Mucosa of descending colon (tissue), 3 donors: ENCODE data around the gene CEND1. TPM values are rescaled to one million over a fixed set of nuclear protein-coding genes. Genes with fewer than 3 reads are reported as not detected.

ENCODE experiments used
- ATAC-seq: fragments of 200-7000 bp; cut with Tn5 transposase; one replicate; pipeline ENCODE4 v1.9.1; 2020; ENCODE audit warnings: mild to moderate bottlenecking, moderate library complexity
- DNase-seq, 3 donors: peaks; one replicate each; pipeline ENCODE4 v3.0.0-alpha.2; 2020
- H3K36me3 ChIP-seq: fragments of 200-600 bp; one replicate; pipeline ENCODE4 v1.8.0; 2021; ENCODE audit warnings: low read depth, mild to moderate bottlenecking
- H3K4me1 ChIP-seq: fragments of 200-600 bp; one replicate; pipeline ENCODE4 v1.8.0; 2021; ENCODE audit warnings: low read depth, mild to moderate bottlenecking
- H3K4me3 ChIP-seq: fragments of 200-600 bp; one replicate; pipeline ENCODE4 v1.8.0; 2021; ENCODE audit warnings: mild to moderate bottlenecking
- H3K9me3 ChIP-seq: fragments of 200-600 bp; one replicate; pipeline ENCODE4 v1.8.0; 2021; ENCODE audit warnings: mild to moderate bottlenecking
- CTCF ChIP-seq: fragments of 200-600 bp; IDR thresholded peaks from one replicate; pipeline ENCODE4 v1.8.0; 2022; ENCODE audit warnings: antibody characterized with exemption, mild to moderate bottlenecking
- intact Hi-C, 2 donors: fragments of 100-400 bp; cut with DNase I in 1 of 2; cut with micrococcal nuclease in 1 of 2; formaldehyde crosslinking; loops; one replicate each; pipeline versions ENCODE4 v1.11.0 to v1.11.1; 2022; cut with DNase I, micrococcal nuclease
- total RNA-seq, 3 donors: library from RNA; stranded (reverse); fragmentation: NEBNext Ultra II Directional in 2 of 3; extraction: Animal tissue kit (Norgen Biotek cat#: 25700) in 2 of 3; gene quantifications; one replicate each; pipeline versions ENCODE4 v1.2.1 to v1.2.4, GENCODE V29; 2021 to 2023
- donor health status: DM: no; HTN: no; CAD: no; lungs with moderate emphysema.
- donor health status: DM: no; HTN: no; CAD: no.
- donor health status: DM: no; HTN: yes; CAD: no.

The CEND1 gene
- total RNA-seq, 3 donors from 2014 or later, result 0.34 to 2.2 TPM; not detected in 1

GRCh38 chr11:836700-837099 is 46.8 kb upstream of the CEND1 start:
- H3K36me3 ChIP-seq, result no peaks in the 10 kb centered on the region
- DNase-seq (no peak), ATAC-seq (no peak)
- no peak overlapping the region for H3K4me3 ChIP-seq
- TF ChIP-seq CTCF, result no peak
- intact Hi-C loops, result no loop called here
- no peaks in the 10 kb centered on the region for H3K9me3 ChIP-seq
- peaks cover 44% of the 10 kb centered on the region for H3K4me1 ChIP-seq

GRCh38 chr11:836274-836673 is 46.4 kb upstream of the CEND1 start:
- peak in 1 of 3 donors; percentile 16 for DNase-seq
- peaks cover 42% of the 10 kb centered on the region for H3K4me1 ChIP-seq
- no peak for TF ChIP-seq CTCF
- no peaks in the 10 kb centered on the region for H3K36me3 ChIP-seq
- H3K9me3 ChIP-seq, result no peaks in the 10 kb centered on the region
- no peak overlapping the region for H3K4me3 ChIP-seq
- intact Hi-C loops, result no loop called here
- no peak for ATAC-seq

- TF ChIP-seq CTCF, result no peak
- peak; percentile 64 for ATAC-seq
- no peaks in the 10 kb centered on the region for H3K36me3 ChIP-seq
Measured at GRCh38 chr11:834371-835316, 44.8 kb upstream of the CEND1 start.

GRCh38 chr11:833849-834311 is 44.0 kb upstream of the CEND1 start:
- peak in 2 of 3 donors; percentile 54 to 62 for DNase-seq

More at GRCh38 chr11:834371-835316, 44.8 kb upstream of the CEND1 start:
- intact Hi-C loops, result no loop called here
- Histone ChIP-seq H3K4me3 (no peak overlapping the region), H3K4me1 (peaks cover 47% of the 10 kb centered on the region), H3K9me3 (no peaks in the 10 kb centered on the region)
- DNase-seq, result peak; percentile 85 to 88 (median 86)

More at GRCh38 chr11:833849-834311, 44.0 kb upstream of the CEND1 start:
- ATAC-seq, result peak; percentile 4
- Histone ChIP-seq H3K9me3 (no peaks in the 10 kb centered on the region), H3K36me3 (no peaks in the 10 kb centered on the region), H3K4me3 (peak overlapping the region; percentile 46), H3K4me1 (peaks cover 55% of the 10 kb centered on the region)
- no peak for TF ChIP-seq CTCF
- intact Hi-C loops, result no loop called here
